HUES48 (cell line): ENCODE results near the gene HOXA9.

Experiments used
- H3K27ac ChIP-seq: one replicate; pipeline ENCODE4 v1.7.0; 2013; ENCODE audit warnings: low read depth, low read length, inconsistent platforms
- H3K27me3 ChIP-seq: 2 replicates; pipeline ENCODE4 v1.6.1; 2013; ENCODE audit warnings: mild to moderate bottlenecking, low read length; ENCODE audit not compliant: control insufficient read depth, insufficient read depth
- H3K36me3 ChIP-seq: 2 replicates; pipeline ENCODE4 v1.6.1; 2013; ENCODE audit warnings: low read length; ENCODE audit not compliant: control insufficient read depth, insufficient read depth
- H3K4me1 ChIP-seq: 2 replicates; pipeline ENCODE4 v1.6.1; 2013; ENCODE audit warnings: mild to moderate bottlenecking, low read length; ENCODE audit not compliant: control insufficient read depth, insufficient read depth
- H3K4me3 ChIP-seq: 2 replicates; pipeline ENCODE4 v1.5.1; 2013; ENCODE audit warnings: mild to moderate bottlenecking, low read depth, low read length
- H3K9ac ChIP-seq: 2 replicates; pipeline ENCODE4 v1.6.1; 2013; ENCODE audit warnings: mild to moderate bottlenecking, low read depth, low read length, moderate library complexity
- H3K9me3 ChIP-seq: 2 replicates; pipeline ENCODE4 v1.6.1; 2013; ENCODE audit warnings: low read length; ENCODE audit not compliant: control insufficient read depth, insufficient read depth

The HOXA9 gene

GRCh38 chr7:27185854-27186667 lies 20.7 kb upstream of the HOXA9 start:
- peaks cover 100% of the 10 kb centered on the region for H3K27me3 ChIP-seq
- H3K9me3 ChIP-seq = no peaks in the 10 kb centered on the region
- no peak overlapping the region for H3K4me3 ChIP-seq
- H3K9ac ChIP-seq = no peak overlapping the region
- peaks cover 38% of the 10 kb centered on the region for H3K4me1 ChIP-seq
- H3K27ac ChIP-seq = no peak overlapping the region
- no peaks in the 10 kb centered on the region for H3K36me3 ChIP-seq

GRCh38 chr7:27185013-27185853 lies 19.9 kb upstream of the HOXA9 start, which contains the start of gene HOXA11:
HOXA11 (minus strand) TSS chr7:27185232; CDS start chr7:27185144, 88 bp downstream.
- no peaks in the 10 kb centered on the region for H3K9me3 ChIP-seq
- H3K27ac ChIP-seq = no peak within 1 kb of the TSS
- H3K27me3 ChIP-seq = peaks cover 100% of the 10 kb centered on the region
- H3K36me3 ChIP-seq = no peaks in the 10 kb centered on the region
- no peak within 1 kb of the TSS for H3K4me3 ChIP-seq
- peaks cover 38% of the 10 kb centered on the region for H3K4me1 ChIP-seq
- H3K9ac ChIP-seq = no peak within 1 kb of the TSS

GRCh38 chr7:27184337-27185012 lies 19.1 kb upstream of the HOXA9 start:
- Histone ChIP-seq H3K9ac (no peak overlapping the region), H3K4me3 (no peak overlapping the region), H3K9me3 (no peaks in the 10 kb centered on the region), H3K4me1 (peaks cover 38% of the 10 kb centered on the region), H3K27me3 (peaks cover 100% of the 10 kb centered on the region), H3K36me3 (no peaks in the 10 kb centered on the region), H3K27ac (no peak overlapping the region)

- Histone ChIP-seq H3K4me1 (peaks cover 35% of the 10 kb centered on the region), H3K36me3 (no peaks in the 10 kb centered on the region), H3K4me3 (no peak overlapping the region), H3K27ac (no peak overlapping the region), H3K9me3 (no peaks in the 10 kb centered on the region), H3K9ac (no peak overlapping the region), H3K27me3 (peaks cover 100% of the 10 kb centered on the region)
Measured at GRCh38 chr7:27183682-27184336, 18.5 kb upstream of the HOXA9 start.

GRCh38 chr7:27182861-27183681 lies 17.7 kb upstream of the HOXA9 start:
- Histone ChIP-seq H3K4me3 (no peak overlapping the region), H3K27ac (no peak overlapping the region), H3K27me3 (peaks cover 100% of the 10 kb centered on the region), H3K36me3 (no peaks in the 10 kb centered on the region), H3K4me1 (peaks cover 29% of the 10 kb centered on the region), H3K9ac (no peak overlapping the region), H3K9me3 (no peaks in the 10 kb centered on the region)

GRCh38 chr7:27182285-27182841 lies 17.0 kb upstream of the HOXA9 start:
- H3K4me3 ChIP-seq = no peak overlapping the region
- H3K36me3 ChIP-seq = no peaks in the 10 kb centered on the region
- peaks cover 23% of the 10 kb centered on the region for H3K4me1 ChIP-seq
- no peak overlapping the region for H3K9ac ChIP-seq
- peaks cover 100% of the 10 kb centered on the region for H3K27me3 ChIP-seq
- no peak overlapping the region for H3K27ac ChIP-seq
- H3K9me3 ChIP-seq = no peaks in the 10 kb centered on the region

GRCh38 chr7:27181795-27182275 lies 16.5 kb upstream of the HOXA9 start:
- Histone ChIP-seq H3K36me3 (no peaks in the 10 kb centered on the region), H3K4me3 (no peak overlapping the region), H3K27me3 (peaks cover 100% of the 10 kb centered on the region), H3K9me3 (no peaks in the 10 kb centered on the region), H3K4me1 (peaks cover 18% of the 10 kb centered on the region), H3K9ac (no peak overlapping the region), H3K27ac (no peak overlapping the region)

- H3K9ac ChIP-seq = no peak overlapping the region
- no peaks in the 10 kb centered on the region for H3K36me3 ChIP-seq
- no peak overlapping the region for H3K4me3 ChIP-seq
- peaks cover 7% of the 10 kb centered on the region for H3K4me1 ChIP-seq
- H3K27me3 ChIP-seq = peaks cover 100% of the 10 kb centered on the region
- no peak overlapping the region for H3K27ac ChIP-seq
- no peaks in the 10 kb centered on the region for H3K9me3 ChIP-seq
Measured at GRCh38 chr7:27180431-27181420, 15.4 kb upstream of the HOXA9 start.
